Measurements from ENCODE around the gene CYB5B.

The CYB5B gene

GRCh38 chr16:69424053-69424934 is at the start of gene CYB5B:
Gene CYB5B, plus strand, starts transcription at chr16:69424619. Its CDS starts 65 bp downstream, at chr16:69424684.
- peak; percentile 66 to 97 (median 90) for DNase-seq

- DNase-seq: no peak
These were observed 47.9 kb upstream of the CYB5B start for GRCh38 chr16:69376393-69377059.

GRCh38 chr16:69378036-69378435 is 46.4 kb upstream of the CYB5B start:
- DNase-seq: no peak

GRCh38 chr16:69378760-69379159 is 45.7 kb upstream of the CYB5B start:
- no peak for DNase-seq

- DNase-seq: no peak
These were observed 43.2 kb upstream of the CYB5B start for GRCh38 chr16:69381231-69381630.

- no peak for DNase-seq
These were observed 42.0 kb upstream of the CYB5B start for GRCh38 chr16:69382421-69382820.

GRCh38 chr16:69384974-69385373 is 39.4 kb upstream of the CYB5B start:
- DNase-seq: no peak

GRCh38 chr16:69386596-69386995 is 37.8 kb upstream of the CYB5B start:
- no peak for DNase-seq

GRCh38 chr16:69393898-69394849 is 30.2 kb upstream of the CYB5B start:
- peak in 2 of 58 donors; percentile 6 to 13 for DNase-seq

GRCh38 chr16:69395859-69396186 is 28.6 kb upstream of the CYB5B start:
- no peak for DNase-seq

- peak in 48 of 58 donors; percentile 4 to 78 (median 42) for DNase-seq
These were observed 28.0 kb upstream of the CYB5B start for GRCh38 chr16:69396187-69397061.

GRCh38 chr16:69397821-69398521 is 26.4 kb upstream of the CYB5B start:
- DNase-seq: peak in 45 of 58 donors; percentile 4 to 73 (median 27)

GRCh38 chr16:69399361-69399760 is 25.1 kb upstream of the CYB5B start:
- DNase-seq: no peak

- DNase-seq: no peak
These were observed 22.0 kb upstream of the CYB5B start for GRCh38 chr16:69402439-69402838.

- peak in 16 of 58 donors; percentile 1 to 52 (median 11) for DNase-seq
These were observed 20.1 kb upstream of the CYB5B start for GRCh38 chr16:69404275-69404805.

GRCh38 chr16:69405326-69405725 is 19.1 kb upstream of the CYB5B start:
- DNase-seq: no peak

GRCh38 chr16:69405757-69406156 is 18.7 kb upstream of the CYB5B start:
- DNase-seq: no peak

GRCh38 chr16:69406780-69407331 is 17.6 kb upstream of the CYB5B start:
- DNase-seq: no peak

GRCh38 chr16:69407702-69408323 is 16.6 kb upstream of the CYB5B start:
- no peak for DNase-seq

Data from anterior cingulate cortex (tissue), 58 donors.